Breast epithelium (tissue), 4 donors: ENCODE measurements around the gene DCTPP1. TPM values are rescaled to one million over a fixed set of nuclear protein-coding genes. Genes with fewer than 3 reads are reported as not detected.

ENCODE experiments used
- DNase-seq, 2 donors: peaks; one replicate each; pipeline ENCODE4 v3.0.0-alpha.2; 2019; ENCODE audit warnings: low spot score in 2 of 2
- H3K27ac ChIP-seq, 2 donors: fragments of 200-600 bp; sonication (generic) in 1 of 2; one replicate each; pipeline ENCODE4 v1.5.1; 2016 to 2019; ENCODE audit warnings: mild to moderate bottlenecking in 1 of 2
- H3K27me3 ChIP-seq, 2 donors: fragments of 200-600 bp; sonication (generic) in 1 of 2; one replicate each; pipeline versions ENCODE4 v1.5.1 to v1.6.0; 2017 to 2019; ENCODE audit warnings: control low read depth in 1 of 2, mild to moderate bottlenecking in 1 of 2
- H3K36me3 ChIP-seq: fragments of 200-600 bp; one replicate; pipeline ENCODE4 v1.5.1; 2019
- H3K4me1 ChIP-seq, 2 donors: fragments of 200-600 bp; sonication (generic); one replicate each; pipeline ENCODE4 v1.5.1; 2016 to 2019; ENCODE audit warnings: control low read depth in 1 of 2
- H3K4me3 ChIP-seq, 3 donors: fragments of 200-600 bp; sonication (generic); 1 replicate in 2 of 3; 2 replicates in 1 of 3; pipeline ENCODE4 v1.5.1; 2016 to 2019; ENCODE audit warnings: mild to moderate bottlenecking in 3 of 3, moderate library complexity in 2 of 3
- H3K9me3 ChIP-seq, 2 donors: fragments of 200-600 bp; sonication (generic) in 1 of 2; one replicate each; pipeline ENCODE4 v1.5.1; 2016 to 2019; ENCODE audit warnings: control low read depth in 1 of 2
- CTCF ChIP-seq, 3 donors: fragments of 450-650 bp; IDR thresholded peaks; one replicate each; pipeline ENCODE4 v1.5.1; 2016 to 2017; ENCODE audit warnings: antibody characterized with exemption in 3 of 3, mild to moderate bottlenecking in 3 of 3, moderate library complexity in 3 of 3
- POLR2A ChIP-seq: fragments of 450-650 bp; IDR thresholded peaks from one replicate; pipeline ENCODE4 v1.6.1; 2016; ENCODE audit warnings: antibody characterized with exemption, mild to moderate bottlenecking, moderate library complexity
- POLR2AphosphoS5 ChIP-seq, 3 donors: sonication (generic); formaldehyde crosslinking; IDR thresholded peaks; one replicate each; pipeline ENCODE4 v1.6.1; 2017; ENCODE audit warnings: antibody characterized with exemption in 3 of 3
- intact Hi-C: fragments of 100-400 bp; cut with DNase I; formaldehyde crosslinking; loops from one replicate; pipeline ENCODE4 v1.15.1; 2023; ENCODE audit warnings: low total_unique reads
- total RNA-seq, 3 donors: library from RNA; depleted of rRNA; stranded (reverse); fragments of >200 nt; gene quantifications; one replicate each; pipeline ENCODE4 v1.1.0, GENCODE V29; 2016

The DCTPP1 gene
- total RNA-seq, 3 donors from 2014 or later, result 11.2 to 25.6 (median 20.1) TPM

DNA sequence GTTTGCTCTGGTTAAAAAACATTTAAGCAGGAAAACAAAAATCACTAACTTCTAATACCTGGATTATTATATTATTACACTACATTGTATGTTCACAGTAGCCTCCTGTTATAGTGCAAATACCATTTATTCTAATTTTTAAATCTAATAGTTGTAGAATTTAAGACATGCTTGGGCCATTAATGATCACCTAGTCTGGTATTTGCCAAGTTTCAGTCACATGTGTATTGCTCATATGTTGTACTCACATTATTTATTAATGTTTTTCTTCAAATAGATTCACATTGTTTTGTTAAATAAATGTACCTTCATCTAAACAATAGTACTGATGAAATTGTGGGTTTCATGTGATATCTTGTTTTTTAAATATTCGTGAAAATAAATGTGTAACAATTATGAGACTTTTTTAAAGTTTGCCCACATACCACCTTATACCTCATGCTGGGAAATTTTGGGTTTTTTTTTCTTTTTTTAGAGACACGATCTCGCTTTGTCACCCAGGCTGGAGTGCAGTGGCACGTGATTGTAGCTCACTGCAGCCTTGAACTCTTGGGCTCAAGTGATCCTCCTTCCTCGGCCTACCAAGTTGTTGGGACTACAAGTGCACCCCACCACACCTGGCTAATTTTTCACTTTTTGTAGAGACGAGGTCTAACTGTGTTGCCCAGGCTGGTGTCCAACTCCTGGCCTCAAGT, 16.6 kb downstream of the DCTPP1 start:
- no peak for DNase-seq
- Histone ChIP-seq H3K36me3 (no peaks in the 10 kb centered on the region), H3K4me3 (no peak overlapping the region), H3K27me3 (no peaks in the 10 kb centered on the region), H3K27ac (peak overlapping the region; percentile 10 to 36), H3K4me1 (peaks cover 0 to 15% of the 10 kb centered on the region in 2 donors), H3K9me3 (no peaks in the 10 kb centered on the region)
- TF ChIP-seq POLR2A, result no peak
- no peak for TF ChIP-seq CTCF (IDR thresholded peaks at IDR 0.05)
- TF ChIP-seq POLR2AphosphoS5 (IDR thresholded peaks at IDR 0.05), result no peak
- intact Hi-C loops, result loop anchor here (10.0 kb wide), 1 partner anchor 318 kb away; the partner anchor contains the start of genes TBX6 and YPEL3

DNA sequence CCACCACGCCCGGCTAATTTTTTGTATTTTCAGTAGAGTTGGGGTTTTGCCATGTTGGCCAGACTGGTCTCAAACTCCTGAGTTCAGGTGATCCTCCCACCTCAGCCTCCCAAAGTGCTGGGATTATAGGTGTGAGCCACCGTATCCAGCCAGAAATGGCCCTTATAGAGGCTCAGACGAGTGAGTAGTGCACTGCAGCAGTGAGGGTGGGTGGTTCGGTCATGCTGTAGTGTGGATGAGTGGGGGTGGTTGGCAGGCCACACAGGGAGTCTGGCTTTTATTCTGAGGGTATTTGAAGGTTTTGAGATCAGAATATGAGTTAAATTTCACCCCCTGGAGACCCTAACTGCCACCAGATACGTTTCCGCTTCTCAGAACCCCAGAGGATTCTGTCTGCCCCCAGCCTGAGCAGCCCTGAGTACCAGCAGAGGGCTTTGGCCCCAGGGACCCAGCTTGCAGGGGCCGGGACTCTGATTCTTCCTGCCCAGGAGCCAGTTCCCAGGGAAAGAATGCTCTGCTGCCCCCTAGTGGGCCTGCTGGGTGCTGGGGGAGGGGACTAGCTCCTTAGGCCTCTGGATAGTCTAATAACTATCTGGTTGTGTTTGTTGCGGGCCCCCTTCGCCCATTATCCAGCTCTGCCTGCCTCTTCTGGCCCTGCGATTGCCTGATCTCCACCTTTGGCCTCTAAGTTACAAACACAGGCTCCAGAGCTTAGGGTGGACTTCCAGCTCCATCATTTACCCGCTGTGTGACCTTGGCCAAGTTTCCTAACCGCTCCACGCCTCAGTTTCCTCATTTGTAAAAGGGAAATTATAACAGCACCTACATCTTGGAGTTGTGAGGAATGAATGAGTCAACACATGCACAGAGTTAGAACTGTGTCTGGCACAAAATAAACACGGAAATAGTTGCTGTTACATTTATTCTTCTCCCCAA, 20.4 kb downstream of the DCTPP1 start:
- Histone ChIP-seq H3K27ac (peak overlapping the region; percentile 17 to 33), H3K36me3 (no peaks in the 10 kb centered on the region), H3K27me3 (no peaks in the 10 kb centered on the region), H3K9me3 (no peaks in the 10 kb centered on the region), H3K4me1 (peaks cover 0 to 15% of the 10 kb centered on the region in 2 donors), H3K4me3 (peak overlapping the region in 1 of 3 donors; percentile 30)
- TF ChIP-seq POLR2A (no peak), CTCF (IDR thresholded peaks at IDR 0.05) (peak; percentile 80 to 94 (median 85)), POLR2AphosphoS5 (IDR thresholded peaks at IDR 0.05) (peak in 1 of 3 donors; percentile 38)
- DNase-seq, result peak; percentile 79 to 91
- intact Hi-C loops, result loop anchor here (10.0 kb wide), 1 partner anchor 315 kb away; the partner anchor contains the start of genes TBX6 and YPEL3

DNA sequence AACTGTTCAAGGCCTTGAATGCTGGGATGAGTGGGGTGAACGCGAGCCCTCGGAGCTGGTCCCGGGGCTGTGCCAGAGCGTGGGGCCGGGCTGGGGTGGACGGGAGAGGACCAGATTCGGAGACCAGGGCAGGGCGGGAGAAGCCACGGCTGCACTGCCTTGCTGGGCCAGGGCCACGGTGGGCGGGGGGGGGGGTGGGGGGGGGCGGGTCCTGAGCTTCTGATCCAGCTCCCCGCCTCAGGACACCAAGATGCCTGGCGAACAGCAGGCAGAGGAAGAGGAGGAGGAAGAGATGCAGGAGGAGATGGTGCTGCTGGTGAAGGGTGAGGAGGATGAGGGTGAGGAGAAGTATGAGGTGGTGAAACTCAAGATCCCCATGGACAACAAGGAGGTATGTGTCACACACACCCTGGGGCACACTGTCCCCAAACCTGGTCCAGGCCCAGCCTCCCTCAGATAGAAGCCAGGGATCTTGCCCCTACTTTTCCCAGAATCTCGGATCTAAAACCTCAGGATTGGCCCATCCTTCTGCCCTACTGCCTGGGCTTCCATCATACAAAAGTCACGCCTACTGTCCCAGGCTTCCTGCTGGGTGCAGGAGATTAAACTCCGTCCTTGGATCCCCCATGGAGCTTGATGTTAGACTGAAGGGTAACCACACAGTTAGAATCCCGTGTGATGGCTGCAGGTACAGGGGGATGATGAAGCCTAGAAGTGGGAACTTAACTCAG, 21.9 kb downstream of the DCTPP1 start:
- H3K4me3 ChIP-seq, result peak overlapping the region; percentile 65 to 96 (median 76)
- H3K27me3 ChIP-seq, result no peaks in the 10 kb centered on the region
- H3K9me3 ChIP-seq, result no peaks in the 10 kb centered on the region
- DNase-seq, result no peak
- peaks cover 0 to 15% of the 10 kb centered on the region in 2 donors for H3K4me1 ChIP-seq
- intact Hi-C loops, result no loop called here
- peak overlapping the region; percentile 86 to 93 for H3K27ac ChIP-seq
- TF ChIP-seq CTCF (IDR thresholded peaks at IDR 0.05) (no peak), POLR2AphosphoS5 (IDR thresholded peaks at IDR 0.05) (no peak)
- H3K36me3 ChIP-seq, result no peaks in the 10 kb centered on the region

GRCh38 chr16:30407102-30407803, 22.6 kb downstream of the DCTPP1 start, which contains the start of gene ZNF771:
TSS of gene ZNF771 (plus strand) at chr16:30407606. CDS start at chr16:30408054, 448 bp downstream.
- intact Hi-C loops, result no loop called here
- H3K27me3 ChIP-seq, result no peaks in the 10 kb centered on the region
- peak; percentile 91 to 93 for DNase-seq
- peaks cover 0 to 15% of the 10 kb centered on the region in 2 donors for H3K4me1 ChIP-seq
- peak within 1 kb of the TSS; percentile 65 to 96 (median 76) for H3K4me3 ChIP-seq
- peak within 1 kb of the TSS; percentile 86 to 93 for H3K27ac ChIP-seq
- H3K9me3 ChIP-seq, result no peaks in the 10 kb centered on the region
- no peaks in the 10 kb centered on the region for H3K36me3 ChIP-seq
- TF ChIP-seq CTCF (IDR thresholded peaks at IDR 0.05) (no peak), POLR2A (peak; percentile 62), POLR2AphosphoS5 (IDR thresholded peaks at IDR 0.05) (peak; percentile 48 to 78 (median 68))
